HL-60 (cell line): ENCODE results near the gene KATNAL1.

Experiments used
- GABPA ChIP-seq: IDR thresholded peaks from 2 replicates; pipeline ENCODE4 v1.6.1; 2012; ENCODE audit warnings: low read depth
- POLR2AphosphoS5 ChIP-seq: IDR thresholded peaks from 2 replicates; pipeline ENCODE4 v1.6.1; 2012; ENCODE audit warnings: low read depth
- SPI1 ChIP-seq: IDR thresholded peaks from 2 replicates; pipeline ENCODE4 v1.6.1; 2012; ENCODE audit warnings: low read depth, mild to moderate bottlenecking, borderline replicate concordance
- TF ChIP-seq, protein P1 (sequence below): IDR thresholded peaks from one replicate; pipeline ENCODE4 v1.5.1; 2011; ENCODE audit warnings: low read length, control low read depth, inconsistent platforms; ENCODE audit not compliant: insufficient read depth

DNA sequence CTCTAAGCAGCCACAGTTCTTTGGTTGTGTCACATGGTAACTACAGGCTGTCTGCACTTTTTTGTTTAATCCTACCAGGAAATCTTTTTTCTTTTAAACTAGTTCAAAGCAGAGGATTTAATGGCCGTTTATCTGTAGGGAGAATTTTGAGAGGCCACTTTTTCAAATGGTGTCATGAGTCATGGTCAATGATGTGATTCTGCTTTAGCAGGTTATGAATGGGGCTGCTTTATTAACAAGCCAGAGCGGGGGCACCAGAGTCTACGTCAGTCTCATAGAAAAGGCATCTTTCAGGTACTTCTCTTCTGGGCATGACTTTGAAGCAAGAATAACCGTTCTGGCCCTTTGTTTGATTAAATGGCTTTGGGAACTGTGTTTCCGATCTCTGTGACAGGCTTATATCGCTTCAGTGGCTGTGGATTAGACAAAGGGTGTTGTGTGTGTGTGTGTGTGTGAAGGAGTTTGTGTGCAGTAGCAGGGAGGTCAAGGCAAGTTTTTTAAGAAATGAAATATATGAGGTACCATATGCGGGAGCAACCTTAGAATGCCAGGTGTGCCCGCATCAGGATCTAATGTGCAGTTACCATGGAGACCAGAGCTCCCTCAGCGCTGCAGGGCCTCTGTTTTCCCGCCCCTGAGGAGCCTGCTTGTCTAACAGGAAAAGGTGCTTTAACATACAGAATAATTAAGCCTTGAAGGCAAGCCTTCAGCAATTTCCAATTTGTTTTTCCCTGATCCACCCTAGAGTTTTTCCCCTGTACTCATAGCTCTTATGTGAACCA lies 120.5 kb downstream of the KATNAL1 start:
- TF ChIP-seq, protein P1, sequence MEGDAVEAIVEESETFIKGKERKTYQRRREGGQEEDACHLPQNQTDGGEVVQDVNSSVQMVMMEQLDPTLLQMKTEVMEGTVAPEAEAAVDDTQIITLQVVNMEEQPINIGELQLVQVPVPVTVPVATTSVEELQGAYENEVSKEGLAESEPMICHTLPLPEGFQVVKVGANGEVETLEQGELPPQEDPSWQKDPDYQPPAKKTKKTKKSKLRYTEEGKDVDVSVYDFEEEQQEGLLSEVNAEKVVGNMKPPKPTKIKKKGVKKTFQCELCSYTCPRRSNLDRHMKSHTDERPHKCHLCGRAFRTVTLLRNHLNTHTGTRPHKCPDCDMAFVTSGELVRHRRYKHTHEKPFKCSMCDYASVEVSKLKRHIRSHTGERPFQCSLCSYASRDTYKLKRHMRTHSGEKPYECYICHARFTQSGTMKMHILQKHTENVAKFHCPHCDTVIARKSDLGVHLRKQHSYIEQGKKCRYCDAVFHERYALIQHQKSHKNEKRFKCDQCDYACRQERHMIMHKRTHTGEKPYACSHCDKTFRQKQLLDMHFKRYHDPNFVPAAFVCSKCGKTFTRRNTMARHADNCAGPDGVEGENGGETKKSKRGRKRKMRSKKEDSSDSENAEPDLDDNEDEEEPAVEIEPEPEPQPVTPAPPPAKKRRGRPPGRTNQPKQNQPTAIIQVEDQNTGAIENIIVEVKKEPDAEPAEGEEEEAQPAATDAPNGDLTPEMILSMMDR = no peak
- TF ChIP-seq SPI1 = no peak
- no peak for TF ChIP-seq GABPA
- no peak for TF ChIP-seq POLR2AphosphoS5
